ENCODE results near the gene POFUT2.

Gene POFUT2

GRCh38 chr21:45217010-45217409 lies 70.7 kb downstream of the POFUT2 start:
- H3K9me3 ChIP-seq (ENCODE audit: low read length) = no peaks in the 10 kb centered on the region
- no peaks in the 10 kb centered on the region for H3K4me1 ChIP-seq (ENCODE audit: insufficient read depth, low read length, severe bottlenecking)
- H2AFZ ChIP-seq (ENCODE audit: low read length) = no peak overlapping the region
- H3K36me3 ChIP-seq (ENCODE audit: insufficient read depth, low read length) = no peaks in the 10 kb centered on the region
- no peak overlapping the region for H3K4me2 ChIP-seq (ENCODE audit: low read length)
- H4K20me1 ChIP-seq (ENCODE audit: insufficient read depth, low read length) = no peaks in the 10 kb centered on the region
- no peaks in the 10 kb centered on the region for H3F3A ChIP-seq (ENCODE audit: insufficient read depth, low read length)
- H3K9me2 ChIP-seq (ENCODE audit: low read depth, low read length) = peaks cover 2% of the 10 kb centered on the region; the same call in 1 of the 2 replicates
- H3K79me2 ChIP-seq (ENCODE audit: insufficient read depth, low read length) = no peaks in the 10 kb centered on the region
- H3K4me3 ChIP-seq (ENCODE audit: low read depth, low read length, poor library complexity, severe bottlenecking) = no peak overlapping the region
- TF ChIP-seq CTCF (IDR thresholded peaks at IDR 0.05; ENCODE audit: low read length) (no peak), EZH2 (IDR thresholded peaks at IDR 0.05; ENCODE audit: borderline replicate concordance, low read length) (no peak)
- H3K27me3 ChIP-seq (ENCODE audit: insufficient read depth, low read length) = no peaks in the 10 kb centered on the region; the same call in 1 of the 2 replicates
- no peak overlapping the region for H3K27ac ChIP-seq (ENCODE audit: low read depth, low read length, poor library complexity, severe bottlenecking)
- no peak overlapping the region for H3K9ac ChIP-seq (ENCODE audit: low read length)

- H3K79me2 ChIP-seq (ENCODE audit: insufficient read depth, low read length) = no peaks in the 10 kb centered on the region
- TF ChIP-seq EZH2 (IDR thresholded peaks at IDR 0.05; ENCODE audit: borderline replicate concordance, low read length) (no peak), CTCF (IDR thresholded peaks at IDR 0.05; ENCODE audit: low read length) (no peak)
- no peaks in the 10 kb centered on the region for H3K9me3 ChIP-seq (ENCODE audit: low read length)
- H3K9ac ChIP-seq (ENCODE audit: low read length) = no peak overlapping the region
- H3K36me3 ChIP-seq (ENCODE audit: insufficient read depth, low read length) = no peaks in the 10 kb centered on the region
- no peaks in the 10 kb centered on the region for H4K20me1 ChIP-seq (ENCODE audit: insufficient read depth, low read length)
- no peak overlapping the region for H3K4me3 ChIP-seq (ENCODE audit: low read depth, low read length, poor library complexity, severe bottlenecking)
- H3K9me2 ChIP-seq (ENCODE audit: low read depth, low read length) = peaks cover 2% of the 10 kb centered on the region; the same call in 1 of the 2 replicates
- no peak overlapping the region for H2AFZ ChIP-seq (ENCODE audit: low read length)
- H3K27ac ChIP-seq (ENCODE audit: low read depth, low read length, poor library complexity, severe bottlenecking) = no peak overlapping the region
- H3F3A ChIP-seq (ENCODE audit: insufficient read depth, low read length) = no peaks in the 10 kb centered on the region
- no peak overlapping the region for H3K4me2 ChIP-seq (ENCODE audit: low read length)
- H3K4me1 ChIP-seq (ENCODE audit: insufficient read depth, low read length, severe bottlenecking) = no peaks in the 10 kb centered on the region
- no peaks in the 10 kb centered on the region for H3K27me3 ChIP-seq (ENCODE audit: insufficient read depth, low read length)
Measured at GRCh38 chr21:45215213-45215612, 72.5 kb downstream of the POFUT2 start.

Data from OCI-LY1 (cell line).